ENCODE measurements around the gene RNF166. TPM values are rescaled to one million over a fixed set of nuclear protein-coding genes. Genes with fewer than 3 reads are reported as not detected.
A peak's percentile ranks its signal among the peaks of the same experiment; 100 is the strongest.

Gene RNF166
- total RNA-seq, 1 donor from 2014 or later, result 19.4 TPM

GRCh38 chr16:88711750-88712340 is 5.6 kb upstream of the RNF166 start:
- no peak for DNase-seq (ENCODE audit: low spot score, unreplicated experiment)
- H3K27ac Mint-ChIP-seq, result peak overlapping the region; percentile 52
- H3K9me3 Mint-ChIP-seq (ENCODE audit: low read depth), result no peaks in the 10 kb centered on the region
- H3K27me3 Mint-ChIP-seq, result no peaks in the 10 kb centered on the region
- TF ChIP-seq, protein P1, sequence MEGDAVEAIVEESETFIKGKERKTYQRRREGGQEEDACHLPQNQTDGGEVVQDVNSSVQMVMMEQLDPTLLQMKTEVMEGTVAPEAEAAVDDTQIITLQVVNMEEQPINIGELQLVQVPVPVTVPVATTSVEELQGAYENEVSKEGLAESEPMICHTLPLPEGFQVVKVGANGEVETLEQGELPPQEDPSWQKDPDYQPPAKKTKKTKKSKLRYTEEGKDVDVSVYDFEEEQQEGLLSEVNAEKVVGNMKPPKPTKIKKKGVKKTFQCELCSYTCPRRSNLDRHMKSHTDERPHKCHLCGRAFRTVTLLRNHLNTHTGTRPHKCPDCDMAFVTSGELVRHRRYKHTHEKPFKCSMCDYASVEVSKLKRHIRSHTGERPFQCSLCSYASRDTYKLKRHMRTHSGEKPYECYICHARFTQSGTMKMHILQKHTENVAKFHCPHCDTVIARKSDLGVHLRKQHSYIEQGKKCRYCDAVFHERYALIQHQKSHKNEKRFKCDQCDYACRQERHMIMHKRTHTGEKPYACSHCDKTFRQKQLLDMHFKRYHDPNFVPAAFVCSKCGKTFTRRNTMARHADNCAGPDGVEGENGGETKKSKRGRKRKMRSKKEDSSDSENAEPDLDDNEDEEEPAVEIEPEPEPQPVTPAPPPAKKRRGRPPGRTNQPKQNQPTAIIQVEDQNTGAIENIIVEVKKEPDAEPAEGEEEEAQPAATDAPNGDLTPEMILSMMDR (IDR thresholded peaks at IDR 0.05; ENCODE audit: unreplicated experiment), result no peak
- H3K36me3 Mint-ChIP-seq (ENCODE audit: insufficient read depth), result no peaks in the 10 kb centered on the region
- no peak overlapping the region for H3K4me3 Mint-ChIP-seq (ENCODE audit: low read depth)
- H3K4me1 Mint-ChIP-seq (ENCODE audit: low read depth), result peaks cover 7% of the 10 kb centered on the region

DNA sequence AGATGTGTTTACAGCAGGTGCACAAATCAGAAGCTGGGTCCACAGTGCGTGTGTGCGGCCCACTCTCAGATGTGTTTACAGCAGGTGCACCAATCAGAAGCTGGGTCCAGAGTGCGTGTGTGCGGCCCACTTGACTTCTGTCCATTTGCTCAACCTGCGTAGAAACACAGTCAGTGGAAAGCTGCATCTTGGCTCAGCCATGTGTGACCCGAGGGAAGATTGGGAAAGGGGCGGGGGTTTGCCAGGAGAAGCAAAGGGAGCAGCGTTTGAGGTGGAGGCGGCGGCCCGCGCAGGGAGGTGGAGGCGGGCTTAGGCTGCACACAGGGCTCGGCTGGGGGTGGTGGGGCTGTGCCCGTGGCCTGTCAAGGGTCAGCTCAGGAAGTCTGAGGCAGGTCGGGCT is 4.3 kb upstream of the RNF166 start:
- TF ChIP-seq, protein P1 (IDR thresholded peaks at IDR 0.05; ENCODE audit: unreplicated experiment), result no peak
- Mint-ChIP-seq H3K4me3 (ENCODE audit: low read depth) (no peak overlapping the region), H3K4me1 (ENCODE audit: low read depth) (peaks cover 7% of the 10 kb centered on the region), H3K27me3 (no peaks in the 10 kb centered on the region), H3K36me3 (ENCODE audit: insufficient read depth) (no peaks in the 10 kb centered on the region), H3K27ac (no peak overlapping the region), H3K9me3 (ENCODE audit: low read depth) (no peaks in the 10 kb centered on the region)
- no peak for DNase-seq (ENCODE audit: low spot score, unreplicated experiment)

DNA sequence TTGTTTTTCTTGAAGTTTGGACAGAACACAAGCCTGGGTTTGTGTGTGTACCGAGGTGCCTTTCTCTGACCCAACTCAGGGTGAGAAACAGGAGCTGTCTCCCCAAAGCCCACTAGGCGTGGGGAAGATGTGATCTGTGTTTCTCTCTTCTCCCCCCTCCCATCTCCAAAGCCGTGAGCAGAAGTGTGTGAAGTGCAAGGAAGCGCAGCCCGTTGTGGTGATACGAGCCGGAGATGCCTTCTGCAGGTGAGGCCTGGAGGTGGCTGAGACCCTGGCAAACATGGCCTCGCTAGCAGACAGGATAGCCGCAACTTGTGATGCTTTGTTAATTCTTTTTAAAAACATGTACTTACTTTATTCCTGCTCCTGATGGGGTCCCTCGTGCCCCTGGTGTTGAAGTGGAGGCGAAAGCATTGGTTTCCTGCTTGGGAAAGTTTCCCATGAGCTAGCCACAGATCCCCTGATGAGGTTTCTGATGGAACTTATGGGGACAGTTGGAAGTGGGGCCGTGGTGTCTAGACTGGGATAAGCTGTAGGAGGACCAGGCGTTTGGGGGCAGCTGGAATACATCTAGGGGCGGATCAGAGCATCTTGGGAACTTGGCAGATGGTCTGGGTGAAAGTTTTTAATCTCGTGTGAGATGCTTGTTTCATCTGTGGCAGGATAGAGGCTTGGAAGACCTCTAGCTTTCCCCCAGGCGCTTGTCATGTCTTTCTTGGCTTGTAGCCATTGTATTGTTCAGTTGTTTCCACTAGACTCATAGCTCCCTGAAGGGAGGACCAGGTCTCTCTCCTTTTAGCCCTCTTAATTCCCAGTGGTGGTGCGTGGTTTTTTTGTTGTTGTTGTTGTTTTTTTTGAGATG is 988 bp upstream of the RNF166 start:
- H3K27ac Mint-ChIP-seq, result no peak overlapping the region
- H3K4me3 Mint-ChIP-seq (ENCODE audit: low read depth), result peak overlapping the region; percentile 64
- no peaks in the 10 kb centered on the region for H3K9me3 Mint-ChIP-seq (ENCODE audit: low read depth)
- H3K4me1 Mint-ChIP-seq (ENCODE audit: low read depth), result peaks cover 13% of the 10 kb centered on the region
- no peaks in the 10 kb centered on the region for H3K36me3 Mint-ChIP-seq (ENCODE audit: insufficient read depth)
- TF ChIP-seq, protein P1 (IDR thresholded peaks at IDR 0.05; ENCODE audit: unreplicated experiment), result no peak
- no peaks in the 10 kb centered on the region for H3K27me3 Mint-ChIP-seq
- no peak for DNase-seq (ENCODE audit: low spot score, unreplicated experiment)

GRCh38 chr16:88705801-88706228 is 393 bp downstream of the RNF166 start:
- H3K4me1 Mint-ChIP-seq (ENCODE audit: low read depth), result peaks cover 13% of the 10 kb centered on the region
- H3K27ac Mint-ChIP-seq, result no peak overlapping the region
- no peaks in the 10 kb centered on the region for H3K27me3 Mint-ChIP-seq
- TF ChIP-seq, protein P1 (IDR thresholded peaks at IDR 0.05; ENCODE audit: unreplicated experiment), result no peak
- peak overlapping the region; percentile 81 for H3K4me3 Mint-ChIP-seq (ENCODE audit: low read depth)
- H3K9me3 Mint-ChIP-seq (ENCODE audit: low read depth), result no peaks in the 10 kb centered on the region
- no peaks in the 10 kb centered on the region for H3K36me3 Mint-ChIP-seq (ENCODE audit: insufficient read depth)
- no peak for DNase-seq (ENCODE audit: low spot score, unreplicated experiment)

- DNase-seq (ENCODE audit: low spot score, unreplicated experiment), result no peak
- H3K4me1 Mint-ChIP-seq (ENCODE audit: low read depth), result peaks cover 13% of the 10 kb centered on the region
- peak overlapping the region; percentile 77 for H3K27ac Mint-ChIP-seq
- H3K27me3 Mint-ChIP-seq, result no peaks in the 10 kb centered on the region
- TF ChIP-seq, protein P1 (IDR thresholded peaks at IDR 0.05; ENCODE audit: unreplicated experiment), result no peak
- no peaks in the 10 kb centered on the region for H3K9me3 Mint-ChIP-seq (ENCODE audit: low read depth)
- H3K4me3 Mint-ChIP-seq (ENCODE audit: low read depth), result peak overlapping the region; percentile 81
- no peaks in the 10 kb centered on the region for H3K36me3 Mint-ChIP-seq (ENCODE audit: insufficient read depth)
Observed at GRCh38 chr16:88705076-88705684, 1.0 kb downstream of the RNF166 start.
